RWPE1 (cell line): Measurements from ENCODE around the gene MRFAP1.
"Not testable (repeated sequence)": the region's sequence is repeated elsewhere in the genome, so short reads cannot be mapped to it uniquely, and the experiment has no call there.

ENCODE experiments used
- CTCF ChIA-PET: fragments of 350-600 bp; sonication (Branson Sonifier 250); formaldehyde crosslinking; extraction: SDS; loops from one replicate; lab custom pipeline; 2021; lab: Yijun Ruan, JAX
- POLR2A ChIA-PET: fragments of 400-600 bp; formaldehyde crosslinking; extraction: SDS; loops from one replicate; lab custom pipeline; 2020; ENCODE audit warnings: antibody characterized with exemption; ENCODE audit not compliant: low non-redundant PET; lab: Yijun Ruan, JAX
- DNase-seq: peaks from one replicate; pipeline ENCODE4 v3.0.0; 2012; ENCODE audit warnings: low spot score
- H3K27ac ChIP-seq: fragments of 450-650 bp; 2 replicates; pipeline ENCODE4 v1.5.1; 2017
- CTCF ChIP-seq: fragments of 450-650 bp; conservative IDR thresholded peaks from 2 replicates; pipeline ENCODE4 v1.5.1; 2017; ENCODE audit warnings: low read depth, mild to moderate bottlenecking

Gene MRFAP1

GRCh38 chr4:6620891-6621555 is 19.5 kb upstream of the MRFAP1 start:
- H3K27ac ChIP-seq, result no peak overlapping the region
- no peak for TF ChIP-seq CTCF
- ChIA-PET POLR2A (no interaction called here), CTCF (no interaction called here)
- DNase-seq, result no peak

- CTCF ChIA-PET, result no interaction called here
- TF ChIP-seq CTCF, result no peak
- POLR2A ChIA-PET, result no interaction called here
- H3K27ac ChIP-seq, result no peak overlapping the region
- DNase-seq, result no peak
Observed at GRCh38 chr4:6621556-6621927, 18.9 kb upstream of the MRFAP1 start.

- H3K27ac ChIP-seq, result no peak overlapping the region
- ChIA-PET CTCF (no interaction called here), POLR2A (no interaction called here)
- no peak for DNase-seq
- no peak for TF ChIP-seq CTCF
Observed at GRCh38 chr4:6622744-6623143, 17.7 kb upstream of the MRFAP1 start.

- ChIA-PET POLR2A (no interaction called here), CTCF (interaction anchor here (0.7 kb wide), 1 partner anchor 206 kb away, joined by 3 read pairs; no protein-coding TSS in a partner anchor)
- TF ChIP-seq CTCF, result no peak
- H3K27ac ChIP-seq, result no peak overlapping the region
- no peak for DNase-seq
Observed at GRCh38 chr4:6625256-6625655, 15.2 kb upstream of the MRFAP1 start.

GRCh38 chr4:6626066-6626465 is 14.4 kb upstream of the MRFAP1 start:
- no peak for DNase-seq
- POLR2A ChIA-PET, result no interaction called here
- H3K27ac ChIP-seq, result no peak overlapping the region
- no peak for TF ChIP-seq CTCF
- CTCF ChIA-PET, result no interaction called here

- DNase-seq, result no peak
- POLR2A ChIA-PET, result no interaction called here
- CTCF ChIA-PET, result no interaction called here
- TF ChIP-seq CTCF, result no peak
- no peak overlapping the region for H3K27ac ChIP-seq
Observed at GRCh38 chr4:6627832-6628231, 12.7 kb upstream of the MRFAP1 start.

- CTCF ChIA-PET, H3K27ac ChIP-seq, DNase-seq, POLR2A ChIA-PET: not testable (repeated sequence)
Observed at GRCh38 chr4:6628484-6628883, 12.0 kb upstream of the MRFAP1 start.
